NCI-H2171 (cell line): ENCODE measurements around the gene NOP16.

Experiments used
- DNase-seq: peaks from one replicate; lab custom pipeline; 2025; lab: John Stamatoyannopoulos, UW

Gene NOP16

DNA sequence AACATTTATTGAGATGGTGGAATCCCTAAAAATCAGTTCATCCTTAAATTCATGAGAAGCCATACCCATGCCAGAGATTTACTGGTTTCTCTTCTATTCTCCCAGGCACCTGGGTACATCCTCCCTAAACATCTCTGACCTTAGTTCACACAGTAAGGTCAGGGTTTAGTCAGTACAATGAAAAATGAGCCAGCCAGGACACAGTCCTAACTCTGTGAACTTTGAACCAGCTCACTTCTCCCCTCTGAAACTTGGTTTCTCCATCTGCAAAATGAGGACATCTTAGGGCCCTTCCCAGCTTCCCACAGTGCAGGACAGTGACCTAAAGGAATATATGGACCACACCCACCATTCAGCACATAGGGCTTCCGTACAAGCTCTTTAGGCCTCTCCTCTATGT lies 1.9 kb downstream of the NOP16 start:
- DNase-seq = no peak

DNA sequence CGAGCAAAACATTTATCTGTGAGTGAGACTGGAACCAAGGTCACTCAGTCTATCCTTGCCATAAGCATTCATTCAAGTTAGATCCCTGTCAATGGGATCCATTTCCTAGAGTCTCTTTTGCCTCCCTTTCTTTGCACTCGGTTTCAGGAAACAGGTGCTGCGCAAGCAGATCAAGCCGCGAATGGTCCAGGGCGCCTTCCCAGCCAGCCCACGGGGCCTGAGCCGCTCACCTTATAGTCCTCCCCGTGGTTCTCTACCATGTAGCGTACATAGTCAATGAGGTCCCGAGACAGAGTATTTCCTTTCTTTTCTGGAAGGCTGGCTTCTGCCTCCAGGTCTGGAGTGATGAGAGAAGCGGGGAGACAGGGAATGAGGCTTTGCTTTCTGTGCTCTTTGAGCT lies 3.4 kb downstream of the NOP16 start:
- no peak for DNase-seq

- no peak for DNase-seq
Measured at GRCh38 chr5:176384366-176384930, 4.0 kb downstream of the NOP16 start.

GRCh38 chr5:176383961-176384360 lies 4.4 kb downstream of the NOP16 start:
- DNase-seq = no peak

GRCh38 chr5:176383248-176383905 lies 5.0 kb downstream of the NOP16 start:
- no peak for DNase-seq

GRCh38 chr5:176382721-176383120 lies 5.7 kb downstream of the NOP16 start:
- DNase-seq = no peak

DNA sequence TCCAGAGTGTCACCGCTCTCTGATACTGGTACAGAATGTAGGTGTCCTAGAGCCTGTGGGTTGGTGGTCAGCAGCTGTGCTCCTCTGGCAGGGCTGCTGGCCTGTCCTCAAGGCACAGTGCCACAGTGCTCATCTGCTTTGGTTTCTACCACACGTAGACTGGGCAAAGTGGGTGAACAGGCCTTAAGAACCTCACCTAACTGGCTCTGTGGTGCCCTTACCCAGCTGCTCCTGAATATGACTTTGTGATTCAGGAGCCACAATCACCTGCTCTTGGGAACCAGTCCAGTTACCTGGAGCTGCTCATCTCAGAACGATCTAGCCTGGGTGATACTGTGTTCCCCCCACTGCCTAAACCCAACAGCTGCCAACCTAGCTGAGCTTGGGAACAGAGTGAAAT lies 6.4 kb downstream of the NOP16 start:
- DNase-seq = no peak

GRCh38 chr5:176381423-176381822 lies 7.0 kb downstream of the NOP16 start:
- no peak for DNase-seq

DNA sequence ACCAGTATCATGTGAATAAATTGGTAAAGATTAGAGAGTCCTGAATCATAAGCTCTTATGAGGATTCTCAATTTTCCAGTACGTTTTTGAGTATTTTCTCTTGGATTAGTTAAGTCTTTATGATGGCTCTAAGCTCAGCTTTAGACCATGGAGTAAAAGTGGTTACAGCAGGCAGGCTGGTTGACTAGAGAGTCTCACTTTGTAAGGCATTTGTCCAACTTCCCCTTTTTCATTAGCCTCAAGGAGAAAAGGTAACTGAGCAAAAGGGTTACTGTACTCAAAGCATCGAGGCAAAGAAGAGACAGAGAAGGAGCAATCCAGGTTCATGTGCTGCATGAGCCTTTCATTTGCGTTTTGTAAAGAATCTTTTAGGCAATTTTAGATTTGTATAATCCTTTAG lies 8.5 kb downstream of the NOP16 start:
- DNase-seq = no peak

- DNase-seq = no peak
Measured at GRCh38 chr5:176373100-176373818, 15.1 kb downstream of the NOP16 start.

DNA sequence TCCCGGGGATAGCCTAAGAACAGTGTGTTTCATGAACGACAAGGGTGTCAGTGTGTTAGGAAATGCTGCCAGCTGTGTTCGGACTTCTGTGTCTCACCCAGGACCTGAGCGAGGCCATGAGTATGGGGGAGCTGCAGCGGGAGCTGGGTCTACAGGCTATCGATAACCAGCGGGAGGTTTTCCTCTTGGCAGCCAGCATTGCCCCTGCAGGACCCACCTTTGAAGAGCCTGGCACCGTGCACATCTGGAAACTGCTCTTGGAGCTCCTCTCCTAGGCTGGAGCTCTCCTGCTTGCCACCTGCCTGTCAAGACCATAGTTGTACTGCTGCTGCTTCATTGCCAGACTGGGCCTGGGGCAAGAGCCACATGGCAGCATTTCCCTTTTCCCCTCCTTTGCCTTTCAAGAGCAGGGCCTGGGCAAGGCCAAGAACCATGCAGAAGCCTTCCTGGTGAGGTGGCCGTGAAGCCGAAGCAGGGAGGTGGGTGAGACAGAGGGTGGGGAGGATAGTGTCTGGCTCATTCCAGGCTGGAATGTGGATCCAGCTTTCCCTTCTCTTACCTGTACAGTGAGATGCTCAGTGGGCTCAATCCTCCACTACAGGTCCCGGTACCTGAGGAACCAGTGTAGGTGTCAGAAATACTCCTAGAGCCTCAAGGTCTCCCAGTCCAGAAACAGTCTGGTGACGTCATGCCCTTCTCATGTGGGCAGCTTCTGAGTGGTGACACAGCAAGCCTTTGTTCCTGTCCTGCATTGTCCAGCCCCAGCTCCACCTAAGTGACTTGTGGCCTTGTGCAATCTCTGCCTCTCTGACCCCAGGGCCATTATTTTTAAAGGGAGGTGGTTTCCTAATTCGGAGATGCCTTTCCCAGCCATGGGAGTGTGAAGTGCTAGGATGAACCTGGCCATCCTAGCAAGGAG lies 16.5 kb downstream of the NOP16 start:
- no peak for DNase-seq

DNA sequence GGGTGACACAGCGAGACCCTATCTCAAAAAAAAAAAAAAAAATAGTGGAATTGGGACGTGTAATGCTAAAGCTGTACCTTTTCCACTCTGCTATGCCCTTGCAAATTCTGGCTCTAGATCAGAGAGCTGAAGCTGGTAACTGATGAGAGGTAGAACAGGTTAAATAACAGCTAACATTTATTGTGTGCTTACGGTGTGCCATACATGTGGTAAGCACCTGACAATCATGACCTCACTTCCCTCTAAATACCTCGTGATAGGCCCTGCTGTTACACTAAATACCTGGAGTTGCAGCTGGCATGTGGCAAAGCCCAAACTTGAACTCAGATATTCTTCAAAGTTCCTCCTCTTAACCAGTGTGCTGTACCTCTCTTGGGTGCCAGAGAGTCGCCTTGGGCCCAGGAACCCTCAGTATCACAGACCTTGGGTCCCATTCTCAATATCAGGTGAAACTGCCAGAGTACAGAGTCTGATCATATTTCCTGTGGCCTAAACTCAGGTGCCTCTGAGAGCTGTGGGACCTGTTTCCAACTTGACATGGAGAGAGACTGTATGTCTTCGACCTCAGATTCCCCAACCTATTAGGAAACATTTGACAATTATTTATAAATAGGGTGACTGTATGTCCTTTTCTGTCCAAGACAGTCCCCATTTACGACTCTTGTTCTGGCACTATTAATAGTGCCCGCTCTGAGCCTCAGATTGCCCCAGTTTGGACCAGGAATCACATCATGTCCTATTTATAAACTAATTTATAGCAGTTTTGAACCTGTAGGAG lies 18.3 kb downstream of the NOP16 start:
- no peak for DNase-seq

GRCh38 chr5:176368726-176369125 lies 19.7 kb downstream of the NOP16 start:
- DNase-seq = no peak

GRCh38 chr5:176366232-176366894 lies 22.0 kb downstream of the NOP16 start:
- DNase-seq = no peak

- peak; percentile 3 for DNase-seq
Measured at GRCh38 chr5:176365351-176366231, 22.8 kb downstream of the NOP16 start, which contains the start of gene ARL10. TSS of gene ARL10 (plus strand) at chr5:176365487. CDS start at chr5:176365564, 77 bp downstream.

DNA sequence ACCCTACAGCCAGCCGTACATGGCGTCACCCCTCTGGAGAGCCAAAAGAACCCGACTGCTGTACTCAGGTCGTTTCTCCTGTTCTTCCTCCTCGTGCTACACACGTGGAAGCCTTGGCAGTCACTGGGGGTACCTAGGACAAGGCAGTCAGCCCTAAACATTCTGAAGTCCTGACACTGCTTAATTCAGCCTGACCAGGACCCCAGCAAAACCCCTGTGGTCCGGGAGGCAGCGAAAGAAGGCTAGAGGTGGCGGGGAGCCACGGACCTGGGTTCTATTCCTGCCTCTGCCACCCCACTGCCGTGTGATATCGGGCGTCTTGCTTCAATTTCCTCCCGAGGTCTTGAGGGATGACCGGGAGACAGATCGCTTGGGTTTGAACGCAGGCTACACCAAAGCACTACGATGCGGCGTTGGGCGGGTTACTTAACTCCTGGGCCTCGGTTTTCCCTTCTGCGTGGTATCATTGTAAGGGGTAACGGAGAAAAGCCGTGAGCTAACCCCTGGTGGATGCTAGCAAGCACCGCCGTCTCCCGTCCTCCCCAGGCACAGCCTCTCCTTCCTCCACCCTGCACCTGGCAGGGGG lies 23.5 kb downstream of the NOP16 start:
- DNase-seq = no peak

DNA sequence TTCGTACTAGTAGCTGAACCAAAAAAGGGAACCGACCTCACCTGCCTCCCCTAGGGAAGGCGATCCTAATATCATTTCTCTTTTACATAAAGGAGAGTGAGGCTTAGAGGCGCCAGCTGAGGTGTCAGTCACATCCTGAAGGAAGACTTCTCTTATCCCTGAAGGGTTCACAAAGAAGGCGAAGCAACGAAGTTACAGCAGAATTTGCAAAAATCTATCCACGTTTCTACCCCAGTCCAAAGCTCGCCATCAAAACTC lies 26.2 kb downstream of the NOP16 start:
- no peak for DNase-seq

GRCh38 chr5:176361437-176362232 lies 26.8 kb downstream of the NOP16 start, which contains the start of gene KIAA1191:
TSS of gene KIAA1191 (minus strand) at chr5:176361764. CDS start at chr5:176359508, 2,256 bp downstream.
- peak; percentile 72 for DNase-seq

- no peak for DNase-seq
Measured at GRCh38 chr5:176360894-176361436, 27.4 kb downstream of the NOP16 start.
